B cell (primary cell): ENCODE data around the gene TAF11L6. TPM values are rescaled to one million over a fixed set of nuclear protein-coding genes. Genes with fewer than 3 reads are reported as not detected.
"Not testable (repeated sequence)": the region's sequence is repeated elsewhere in the genome, so short reads cannot be mapped to it uniquely, and the experiment has no call there.

Experiments used
- ATAC-seq: fragments of 200-7000 bp; cut with Tn5 transposase; one replicate; pipeline ENCODE4 v1.10.0; 2021; ENCODE audit warnings: low read depth, mild to moderate bottlenecking, moderate number of reproducible peaks, moderate library complexity
- CTCF ChIA-PET: fragments of 350-600 bp; sonication (Branson Sonifier 250); formaldehyde crosslinking; loops from one replicate; lab custom pipeline; 2021; ENCODE audit warnings: antibody characterized with exemption, inconsistent platforms; lab: Charles Lee
- POLR2A ChIA-PET: fragments of 350-600 bp; sonication (Branson Sonifier 250); formaldehyde crosslinking; loops from one replicate; lab custom pipeline; 2021; ENCODE audit warnings: antibody characterized with exemption; lab: Charles Lee
- DNase-seq: peaks from one replicate; pipeline ENCODE4 v3.0.0; 2013
- H2AFZ ChIP-seq: 2 replicates; pipeline ENCODE4 v1.6.1; 2012; ENCODE audit warnings: mild to moderate bottlenecking, low read depth, low read length; ENCODE audit not compliant: insufficient read depth, poor library complexity, severe bottlenecking
- H3K27ac ChIP-seq, 2 donors: 1 replicate in 1 of 2; 2 replicates in 1 of 2; pipeline ENCODE4 v1.5.1; 2012 to 2013; ENCODE audit warnings: low read length in 2 of 2, mild to moderate bottlenecking in 2 of 2, moderate library complexity in 1 of 2
- H3K27me3 ChIP-seq, 4 experiments: fragments of 200-600 bp in 1 of 4; sonication (generic) in 1 of 4; replicated peaks in 1 of 4; 1 replicate in 2 of 4; 2 replicates in 2 of 4; pipeline versions ENCODE4 v1.6.1 to v1.7.0; 2013 to 2016; ENCODE audit warnings: low read length in 3 of 4, mild to moderate bottlenecking in 2 of 4, mixed read lengths in 1 of 4, moderate library complexity in 1 of 4; ENCODE audit not compliant: insufficient read depth in 4 of 4, control insufficient read depth in 3 of 4; ENCODE audit errors: control extremely low read depth in 1 of 4
- H3K36me3 ChIP-seq, 2 experiments: replicated peaks in 1 of 2; 1 replicate in 1 of 2; 2 replicates in 1 of 2; pipeline versions ENCODE4 v1.6.1 to v1.7.1; 2013; ENCODE audit warnings: low read length in 1 of 2; ENCODE audit not compliant: insufficient read depth in 2 of 2, control insufficient read depth in 1 of 2; ENCODE audit errors: control extremely low read depth in 1 of 2, extremely low read depth in 1 of 2
- H3K4me1 ChIP-seq, 2 donors: fragments of 200-600 bp in 1 of 2; sonication (generic) in 1 of 2; 1 replicate in 1 of 2; 2 replicates in 1 of 2; pipeline versions ENCODE4 v1.5.1 to v1.6.1; 2013 to 2017; ENCODE audit warnings: low read length in 2 of 2; ENCODE audit not compliant: control insufficient read depth in 2 of 2, insufficient read depth in 2 of 2
- H3K4me2 ChIP-seq: replicated peaks from 2 replicates; pipeline ENCODE3; 2012; ENCODE audit warnings: mild to moderate bottlenecking, low read depth, low read length; ENCODE audit not compliant: poor library complexity, severe bottlenecking
- H3K4me3 ChIP-seq, 5 experiments: fragments of 200-600 bp in 1 of 5; sonication (generic) in 1 of 5; 1 replicate in 3 of 5; 2 replicates in 2 of 5; pipeline versions ENCODE4 v1.5.1 to v1.7.0; 2011 to 2016; ENCODE audit warnings: low read length in 4 of 5, mild to moderate bottlenecking in 4 of 5, low read depth in 2 of 5, control low read depth in 1 of 5, moderate library complexity in 1 of 5; ENCODE audit not compliant: insufficient read depth in 1 of 5; ENCODE audit errors: control extremely low read depth in 1 of 5, extremely low read depth in 1 of 5
- H3K79me2 ChIP-seq: fragments of 200-600 bp; sonication (generic); one replicate; pipeline ENCODE4 v1.6.0; 2016; ENCODE audit warnings: low read length; ENCODE audit not compliant: control insufficient read depth, insufficient read depth
- H3K9ac ChIP-seq: fragments of 200-600 bp; sonication (generic); 2 replicates; pipeline ENCODE4 v1.6.1; 2017; ENCODE audit warnings: mild to moderate bottlenecking, low read length, moderate library complexity
- H3K9me3 ChIP-seq, 3 donors: one replicate each; pipeline versions ENCODE4 v1.6.1 to v1.7.1; 2013; ENCODE audit warnings: low read length in 2 of 3; ENCODE audit not compliant: control insufficient read depth in 2 of 3, insufficient read depth in 1 of 3; ENCODE audit errors: control extremely low read depth in 1 of 3
- H4K20me1 ChIP-seq: 2 replicates; pipeline ENCODE4 v1.6.0; 2012; ENCODE audit warnings: mild to moderate bottlenecking, low read length; ENCODE audit not compliant: insufficient read depth, control insufficient read depth, poor library complexity, severe bottlenecking
- H3K27ac Mint-ChIP-seq: one replicate; pipeline ENCODE4 v1.8.0; 2021; ENCODE audit warnings: mixed read lengths
- H3K27me3 Mint-ChIP-seq: one replicate; pipeline ENCODE4 v1.8.0; 2021; ENCODE audit warnings: mixed read lengths
- H3K4me1 Mint-ChIP-seq: one replicate; pipeline ENCODE4 v1.8.0; 2021; ENCODE audit warnings: mixed read lengths
- H3K4me3 Mint-ChIP-seq: one replicate; pipeline ENCODE4 v1.8.0; 2021; ENCODE audit warnings: mixed read lengths
- H3K9me3 Mint-ChIP-seq: one replicate; pipeline ENCODE4 v1.8.0; 2022; ENCODE audit warnings: mixed read lengths; ENCODE audit not compliant: insufficient read depth
- CTCF ChIP-seq: fragments of 200-600 bp; IDR thresholded peaks from one replicate; pipeline ENCODE4 v1.8.0; 2022; ENCODE audit warnings: antibody characterized with exemption, mild to moderate bottlenecking
- EZH2 ChIP-seq: IDR thresholded peaks from 2 replicates; pipeline ENCODE4 v1.6.1; 2012; ENCODE audit warnings: borderline replicate concordance, low read depth, mild to moderate bottlenecking, moderate library complexity, low read length; ENCODE audit not compliant: insufficient read depth, poor library complexity, severe bottlenecking
- WGBS: methylation state at CpG from one replicate; pipeline ENCODE4 v1.1.5; 2013; ENCODE audit warnings: missing lambda C conversion rate; ENCODE audit not compliant: insufficient coverage; 5-methylcytosine and 5-hydroxymethylcytosine counted together
- intact Hi-C: fragments of 100-400 bp; cut with micrococcal nuclease; formaldehyde crosslinking; loops from one replicate; pipeline ENCODE4 v1.10.0; 2022
- polyA minus RNA-seq: library from RNA; depleted of rRNA, polyadenylated mRNA; stranded (reverse); fragments of >200 nt; gene quantifications from 2 replicates; pipeline ENCODE4 v1.2.3, GENCODE V29; 2012
- polyA plus RNA-seq: library from polyadenylated mRNA; depleted of rRNA; stranded (reverse); fragments of >200 nt; gene quantifications from 2 replicates; pipeline ENCODE4 v1.2.3, GENCODE V29; 2012
- total RNA-seq, 2 donors: library from RNA; stranded (reverse); fragments of 120-200 nt in 1 of 2; gene quantifications; 1 replicate in 1 of 2; 2 replicates in 1 of 2; pipeline versions ENCODE4 v1.2.3 to v1.2.4, GENCODE V29; 2013 to 2022

The TAF11L6 gene
- not detected in 2 replicates for total RNA-seq
- total RNA-seq (2013): not detected
- not detected in 2 replicates for polyA plus RNA-seq
- polyA minus RNA-seq: not detected in 2 replicates

GRCh38 chr5:17528369-17528768, at the start of gene TAF11L6:
Gene TAF11L6 (plus strand): TSS chr5:17528669.
- H3K27ac ChIP-seq, H3K27me3 ChIP-seq, H3K27me3 Mint-ChIP-seq, H3K4me3 ChIP-seq, POLR2A ChIA-PET, ATAC-seq, H3K27ac Mint-ChIP-seq, H3K4me2 ChIP-seq, H3K36me3 ChIP-seq, H3K9me3 Mint-ChIP-seq, H3K9me3 ChIP-seq, CTCF ChIA-PET, H3K4me1 ChIP-seq, H4K20me1 ChIP-seq, DNase-seq, H3K4me1 Mint-ChIP-seq, H3K4me3 Mint-ChIP-seq, H2AFZ ChIP-seq, intact Hi-C loops, H3K79me2 ChIP-seq, H3K9ac ChIP-seq: not testable (repeated sequence)
- WGBS: no CpG with 5 or more reads among the region's 15 CpGs

GRCh38 chr5:17481378-17481777, 47.1 kb upstream of the TAF11L6 start:
- Histone ChIP-seq H3K4me1 (no peaks in the 10 kb centered on the region), H3K79me2 (no peaks in the 10 kb centered on the region), H2AFZ (no peak overlapping the region), H3K36me3 (no peaks in the 10 kb centered on the region), H3K27me3 (no peaks in the 10 kb centered on the region), H3K9ac (no peak overlapping the region), H4K20me1 (no peaks in the 10 kb centered on the region), H3K4me3 (no peak overlapping the region), H3K4me2 (no peak overlapping the region), H3K27ac (no peak overlapping the region), H3K9me3 (no peaks in the 10 kb centered on the region)
- ChIA-PET POLR2A (no interaction called here), CTCF (no interaction called here)
- no peak for DNase-seq
- Mint-ChIP-seq H3K27ac (no peak overlapping the region), H3K4me1 (peaks cover 13% of the 10 kb centered on the region), H3K4me3 (no peak overlapping the region), H3K9me3 (no peaks in the 10 kb centered on the region), H3K27me3 (no peaks in the 10 kb centered on the region)
- intact Hi-C loops: no loop called here
- no peak for TF ChIP-seq EZH2
- no peak for TF ChIP-seq CTCF
- no peak for ATAC-seq
- no CpG with 5 or more reads among the region's 4 CpGs for WGBS
